Measurements from ENCODE around the gene SYT8. TPM values are rescaled to one million over a fixed set of nuclear protein-coding genes. Genes with fewer than 3 reads are reported as not detected.

Gene SYT8
- total RNA-seq, 1 experiment from 2014 or later, result 7.8 TPM

GRCh38 chr11:1838426-1839144, 3.8 kb downstream of the SYT8 start, which contains the start of gene TNNI2:
Gene TNNI2, plus strand, starts transcription at chr11:1838981. Its CDS starts 716 bp downstream, at chr11:1839697.
- no peak within 1 kb of the TSS for H3K9ac ChIP-seq (ENCODE audit: low read length)
- ATAC-seq (no peak), DNase-seq (no peak)
- H3K4me3 ChIP-seq (ENCODE audit: low read length), result no peak within 1 kb of the TSS
- ChIA-PET POLR2A (ENCODE audit: unreplicated experiment) (no interaction called here), CTCF (no interaction called here)
- no peaks in the 10 kb centered on the region for H3K9me2 ChIP-seq (replicated peaks; ENCODE audit: low read length)
- no peaks in the 10 kb centered on the region for H3K79me2 ChIP-seq (ENCODE audit: low read length)
- no peaks in the 10 kb centered on the region for H3K36me3 ChIP-seq (ENCODE audit: low read depth, low read length)
- TF ChIP-seq EZH2 (IDR thresholded peaks at IDR 0.05; ENCODE audit: low read length, unreplicated experiment), result no peak
- no peak for TF ChIP-seq EZH2phosphoT487 (IDR thresholded peaks at IDR 0.05; ENCODE audit: borderline replicate concordance, low read length)
- no peak for TF ChIP-seq CTCF (conservative IDR thresholded peaks at IDR 0.05; ENCODE audit: low read depth, low read length)
- intact Hi-C loops (cut with micrococcal nuclease), result loop anchor here (10.0 kb wide), 1 partner anchor 316 kb away; no protein-coding TSS in a partner anchor
- no peaks in the 10 kb centered on the region for H3K27me3 ChIP-seq (ENCODE audit: low read length)
- H3F3A ChIP-seq (ENCODE audit: low read length, unreplicated experiment), result no peaks in the 10 kb centered on the region
- H3K4me1 ChIP-seq (ENCODE audit: insufficient read depth, low read length), result peaks cover 14% of the 10 kb centered on the region
- H4K20me1 ChIP-seq (ENCODE audit: low read length), result no peaks in the 10 kb centered on the region
- no peak within 1 kb of the TSS for H3K27ac ChIP-seq (ENCODE audit: low read length)
- no peak within 1 kb of the TSS for H2AFZ ChIP-seq (ENCODE audit: low read length)
- no peak within 1 kb of the TSS for H3K4me2 ChIP-seq (ENCODE audit: low read length)
- H3K9me3 ChIP-seq (ENCODE audit: low read length), result no peaks in the 10 kb centered on the region
- no TSS peak for BruUV-seq (replicated peaks)

GRCh38 chr11:1839204-1839923, 4.6 kb downstream of the SYT8 start:
- Histone ChIP-seq H3K4me1 (ENCODE audit: insufficient read depth, low read length) (peaks cover 6% of the 10 kb centered on the region), H3K27ac (ENCODE audit: low read length) (no peak overlapping the region), H3K9me2 (replicated peaks; ENCODE audit: low read length) (no peaks in the 10 kb centered on the region), H4K20me1 (ENCODE audit: low read length) (no peaks in the 10 kb centered on the region), H3K9me3 (ENCODE audit: low read length) (no peaks in the 10 kb centered on the region), H3K36me3 (ENCODE audit: low read depth, low read length) (no peaks in the 10 kb centered on the region), H2AFZ (ENCODE audit: low read length) (no peak overlapping the region), H3F3A (ENCODE audit: low read length, unreplicated experiment) (no peaks in the 10 kb centered on the region), H3K4me3 (ENCODE audit: low read length) (no peak overlapping the region), H3K27me3 (ENCODE audit: low read length) (no peaks in the 10 kb centered on the region), H3K79me2 (ENCODE audit: low read length) (no peaks in the 10 kb centered on the region), H3K9ac (ENCODE audit: low read length) (no peak overlapping the region), H3K4me2 (ENCODE audit: low read length) (no peak overlapping the region)
- intact Hi-C loops (cut with micrococcal nuclease), result loop anchor here (10.0 kb wide), 1 partner anchor 315 kb away; no protein-coding TSS in a partner anchor
- CTCF ChIA-PET, result interaction anchor here (0.6 kb wide), 1 partner anchor 37 kb away, joined by 10 read pairs; no protein-coding TSS in a partner anchor
- DNase-seq, result no peak
- BruUV-seq (replicated peaks), result no TSS peak
- POLR2A ChIA-PET (ENCODE audit: unreplicated experiment), result no interaction called here
- TF ChIP-seq EZH2 (IDR thresholded peaks at IDR 0.05; ENCODE audit: low read length, unreplicated experiment) (no peak), EZH2phosphoT487 (IDR thresholded peaks at IDR 0.05; ENCODE audit: borderline replicate concordance, low read length) (no peak), CTCF (conservative IDR thresholded peaks at IDR 0.05; ENCODE audit: low read depth, low read length) (no peak)
- ATAC-seq, result no peak

Measured in PC-3 (cell line).